ENCODE data around the gene RAB21.
"Not testable (repeated sequence)": the region's sequence is repeated elsewhere in the genome, so short reads cannot be mapped to it uniquely, and the experiment has no call there.

RAB21 gene

GRCh38 chr12:71799106-71799505 lies 44.4 kb downstream of the RAB21 start:
- DNase-seq (ENCODE audit: low spot score), result no peak

GRCh38 chr12:71800177-71800576 lies 45.5 kb downstream of the RAB21 start:
- DNase-seq (ENCODE audit: low spot score), result no peak

GRCh38 chr12:71804505-71804904 lies 49.8 kb downstream of the RAB21 start:
- no peak for DNase-seq (ENCODE audit: low spot score)

GRCh38 chr12:71810921-71811320 lies 56.3 kb downstream of the RAB21 start:
- DNase-seq (ENCODE audit: low spot score), result no peak

GRCh38 chr12:71815242-71815641 lies 60.6 kb downstream of the RAB21 start:
- not testable (repeated sequence) for DNase-seq (ENCODE audit: low spot score)

- DNase-seq (ENCODE audit: low spot score), result not testable (repeated sequence)
These were observed 67.4 kb downstream of the RAB21 start for GRCh38 chr12:71822088-71822487.

- DNase-seq (ENCODE audit: low spot score), result no peak
These were observed 74.2 kb downstream of the RAB21 start for GRCh38 chr12:71828813-71829212.

GRCh38 chr12:71837356-71837755 lies 82.7 kb downstream of the RAB21 start:
- no peak for DNase-seq (ENCODE audit: low spot score)

GRCh38 chr12:71838231-71838630 lies 83.6 kb downstream of the RAB21 start:
- DNase-seq (ENCODE audit: low spot score), result no peak

- DNase-seq (ENCODE audit: low spot score), result no peak
These were observed 84.0 kb downstream of the RAB21 start for GRCh38 chr12:71838676-71839075.

GRCh38 chr12:71840231-71840847 lies 85.7 kb downstream of the RAB21 start:
- peak; percentile 11 for DNase-seq (ENCODE audit: low spot score)

- DNase-seq (ENCODE audit: low spot score), result peak; percentile 62
These were observed 91.8 kb downstream of the RAB21 start for GRCh38 chr12:71846322-71846940.

GRCh38 chr12:71848212-71848611 lies 93.5 kb downstream of the RAB21 start:
- no peak for DNase-seq (ENCODE audit: low spot score)

- no peak for DNase-seq (ENCODE audit: low spot score)
These were observed 94.6 kb downstream of the RAB21 start for GRCh38 chr12:71849109-71849851.

Data from NAMALWA (cell line).